GM21515 (cell line): ENCODE results near the gene RFX7.

ENCODE experiments used
- ATAC-seq: cut with Tn5 transposase; IDR thresholded peaks from one replicate; pipeline ENCODE4 v1.9.1; 2021; ENCODE audit not compliant: unreplicated experiment

The RFX7 gene

DNA sequence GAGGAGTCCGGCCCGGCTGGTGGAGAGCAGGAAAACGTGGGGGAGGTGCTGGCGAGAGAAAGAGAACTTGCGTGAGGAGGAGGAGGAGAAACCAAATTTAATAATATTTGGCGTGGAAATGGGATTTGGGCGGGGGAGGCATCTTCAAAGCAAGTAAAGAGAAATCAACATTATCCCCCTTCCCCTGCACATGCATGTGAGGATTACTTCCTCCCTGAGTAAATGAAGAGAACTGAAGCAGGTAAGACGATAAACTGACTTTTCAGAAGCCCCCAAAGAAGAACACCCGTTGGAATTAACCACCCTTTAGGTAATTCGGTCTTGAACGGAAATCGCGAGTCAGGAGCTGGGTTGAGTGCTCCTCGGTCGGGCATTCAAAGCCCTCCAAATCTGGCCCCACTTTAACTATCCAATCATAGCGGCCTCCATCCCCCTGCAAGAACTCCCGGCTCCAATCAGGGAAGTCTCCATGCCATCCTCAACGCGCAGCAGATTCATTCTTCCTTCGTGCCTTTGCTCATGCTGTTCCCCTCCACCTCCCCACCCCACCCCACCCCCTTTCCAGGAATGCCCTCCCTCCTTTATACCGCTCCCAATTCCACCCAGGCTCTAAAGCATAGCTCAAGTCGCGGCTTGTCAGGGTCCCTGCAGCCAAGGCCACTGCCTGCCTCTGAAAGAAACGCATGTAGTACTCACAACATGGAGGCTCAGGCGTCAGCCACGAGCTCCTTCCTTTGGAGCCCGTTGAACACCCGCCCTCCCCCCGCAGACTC is 545 bp upstream of the RFX7 start:
- ATAC-seq, result no peak

DNA sequence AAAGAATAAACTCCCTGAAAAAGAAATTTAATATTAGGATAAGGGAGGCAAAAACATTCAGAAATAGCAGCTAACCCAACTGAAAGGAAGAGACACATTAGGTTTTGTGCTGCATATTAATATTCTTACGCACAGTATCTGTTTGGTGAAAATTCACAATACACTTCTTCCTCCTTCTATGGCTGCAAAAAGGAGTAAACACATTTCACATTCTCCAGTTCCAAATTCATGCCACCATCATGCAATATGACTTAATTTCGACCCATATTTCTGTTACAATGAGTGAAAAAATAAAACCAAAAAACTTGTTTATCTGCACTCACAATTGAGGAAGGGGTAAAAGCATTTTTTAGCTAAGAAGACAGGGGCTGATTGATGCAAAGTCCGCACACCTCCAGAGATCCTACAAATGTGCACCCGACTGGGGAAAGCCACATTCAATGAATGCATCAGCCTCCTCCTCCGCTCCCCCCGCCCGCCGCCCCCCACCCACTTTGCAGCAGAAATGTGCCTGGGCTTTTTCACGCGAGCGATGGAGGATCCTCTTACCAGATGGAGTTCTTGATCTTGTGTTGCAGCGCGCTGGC is 1.0 kb downstream of the RFX7 start:
- ATAC-seq, result no peak

DNA sequence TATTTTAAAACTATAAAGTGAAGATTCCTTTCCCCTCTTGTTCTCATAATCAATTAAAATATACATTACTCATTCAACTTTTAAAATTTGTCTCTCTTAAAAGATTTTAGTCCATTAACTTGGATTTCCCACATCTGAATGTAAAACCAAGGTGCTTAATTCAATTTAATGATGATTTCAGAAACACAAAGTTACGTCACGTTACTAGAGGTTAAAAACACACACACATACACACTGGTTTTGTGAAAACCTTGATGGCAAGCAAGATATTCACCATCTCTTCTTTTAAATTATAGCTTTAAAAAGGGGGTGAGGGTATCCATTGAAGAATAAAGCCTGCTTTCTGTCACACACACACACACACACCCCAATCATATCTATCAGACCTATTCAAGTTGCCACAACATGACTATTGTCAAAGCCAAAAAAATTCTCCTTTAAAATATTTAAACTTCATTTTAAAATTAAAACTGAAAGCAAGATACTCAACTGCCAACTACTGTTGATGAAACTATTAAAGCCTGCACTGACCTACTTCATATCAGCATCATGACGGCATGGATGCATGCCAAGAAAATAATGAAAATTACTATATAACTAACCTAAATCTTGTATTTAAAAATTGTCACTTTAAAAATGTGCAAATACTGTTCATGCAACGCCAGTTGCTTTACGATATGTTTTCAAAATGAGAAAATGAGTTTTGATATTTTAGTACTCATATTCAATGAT is 2.1 kb downstream of the RFX7 start:
- ATAC-seq, result no peak

DNA sequence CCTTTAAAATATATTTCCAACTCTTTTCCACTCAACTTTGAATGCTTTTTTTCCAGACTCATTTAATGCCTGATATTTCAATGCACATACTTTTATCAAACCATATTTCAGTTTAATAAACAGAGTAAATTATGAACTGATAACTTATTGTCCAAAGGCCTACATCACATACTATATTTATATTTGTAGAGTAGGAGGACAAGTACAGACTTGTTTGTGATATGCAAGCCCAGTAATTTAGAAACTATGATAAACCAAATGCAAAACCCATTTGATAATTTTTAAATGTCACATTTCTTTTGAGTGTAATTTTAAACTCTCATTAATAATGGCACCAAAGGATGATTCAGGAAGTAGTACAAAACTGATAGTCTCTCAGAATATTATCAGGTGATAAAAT is 3.3 kb downstream of the RFX7 start:
- no peak for ATAC-seq

DNA sequence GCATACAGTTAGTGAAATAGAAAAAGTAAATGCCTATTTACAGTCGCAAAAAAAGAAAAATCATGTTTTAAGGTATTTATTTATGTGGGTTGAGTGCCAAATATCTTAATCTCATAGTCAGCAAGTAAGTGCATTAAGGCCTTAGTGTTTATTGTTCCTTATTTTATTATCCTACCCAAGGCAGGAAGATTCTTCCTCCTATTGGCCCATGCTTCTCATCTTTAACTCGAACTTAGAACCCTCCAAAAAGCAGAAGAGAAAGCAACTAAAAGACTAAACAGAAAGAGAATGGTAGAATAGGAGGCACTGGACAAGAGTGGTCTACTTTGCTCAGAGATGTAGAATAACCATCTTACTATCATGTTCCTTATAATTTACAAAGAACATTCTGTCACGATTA is 7.5 kb downstream of the RFX7 start:
- ATAC-seq, result no peak

DNA sequence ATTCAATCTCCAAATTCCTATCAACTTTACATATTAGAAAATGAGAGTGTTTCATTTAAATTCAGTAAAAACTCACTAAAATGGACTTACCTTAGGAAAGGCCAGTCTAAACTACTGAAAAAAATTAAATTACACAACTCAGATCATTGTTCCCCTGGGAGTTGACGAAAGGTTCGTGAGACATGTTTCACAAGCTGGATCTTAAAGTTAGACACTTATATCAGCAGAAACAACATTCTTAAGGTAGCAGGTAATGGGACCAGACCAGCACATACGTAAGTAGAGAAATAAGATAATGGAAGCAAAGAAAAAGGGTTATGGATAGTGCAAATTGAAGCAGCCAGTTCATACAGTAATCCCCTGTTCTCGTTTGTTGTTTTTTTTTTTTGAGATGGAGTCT is 8.9 kb downstream of the RFX7 start:
- ATAC-seq, result no peak

DNA sequence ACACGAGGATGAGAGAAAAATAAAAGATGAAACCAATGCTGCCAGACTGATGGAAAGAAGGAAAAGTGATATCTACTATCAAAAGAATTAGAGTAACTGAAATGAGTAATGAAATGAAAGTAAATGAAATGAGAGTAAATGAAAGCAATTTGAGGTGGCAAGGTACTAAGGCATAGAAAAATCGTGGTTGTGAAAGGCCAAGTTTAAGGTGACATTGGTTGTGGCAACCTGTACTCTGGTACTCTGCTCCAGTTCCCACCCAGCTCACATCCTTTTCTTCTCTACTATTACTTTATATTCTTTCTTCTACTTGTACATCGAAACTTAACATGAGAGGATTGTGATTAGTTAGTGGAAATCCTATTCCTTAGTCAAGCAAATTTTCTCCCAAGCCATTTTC is 10.1 kb downstream of the RFX7 start:
- no peak for ATAC-seq

DNA sequence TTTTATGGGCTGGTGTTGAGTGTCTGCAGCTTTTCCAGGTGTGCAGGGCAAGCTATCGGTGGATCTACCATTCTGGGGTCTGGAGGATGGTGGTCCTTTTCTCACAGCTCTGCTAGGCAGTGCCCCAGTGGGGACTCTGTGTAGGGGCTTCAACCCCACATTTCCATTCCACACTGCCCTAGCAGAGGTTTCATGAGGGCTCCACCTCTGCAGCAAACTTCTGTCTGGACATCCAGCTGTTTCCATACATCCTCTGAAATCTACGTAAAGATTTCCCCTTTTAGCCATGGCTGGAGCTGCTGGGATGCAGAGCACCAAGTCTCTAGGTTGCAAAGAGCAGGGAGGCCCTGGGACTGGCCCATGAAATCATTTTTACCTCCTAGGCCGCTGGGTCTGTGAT is 11.6 kb downstream of the RFX7 start:
- no peak for ATAC-seq

DNA sequence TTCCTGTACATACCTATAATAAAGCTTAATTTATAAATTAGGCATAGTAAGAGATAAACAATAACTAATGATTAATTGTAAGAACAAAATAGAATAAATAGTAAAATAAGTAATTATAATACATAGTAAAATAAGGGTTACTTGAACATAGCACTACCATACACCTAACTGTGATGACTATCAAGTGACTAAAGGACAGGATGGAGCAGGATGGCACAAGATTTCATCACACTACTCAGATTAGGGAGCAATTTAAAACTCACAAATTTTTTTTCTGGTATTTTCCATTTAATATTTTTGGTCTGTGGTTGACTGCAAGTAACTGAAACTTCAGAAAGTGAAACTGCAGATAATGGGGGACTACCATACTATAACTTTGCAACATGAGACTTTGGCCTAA is 14.8 kb downstream of the RFX7 start:
- no peak for ATAC-seq

DNA sequence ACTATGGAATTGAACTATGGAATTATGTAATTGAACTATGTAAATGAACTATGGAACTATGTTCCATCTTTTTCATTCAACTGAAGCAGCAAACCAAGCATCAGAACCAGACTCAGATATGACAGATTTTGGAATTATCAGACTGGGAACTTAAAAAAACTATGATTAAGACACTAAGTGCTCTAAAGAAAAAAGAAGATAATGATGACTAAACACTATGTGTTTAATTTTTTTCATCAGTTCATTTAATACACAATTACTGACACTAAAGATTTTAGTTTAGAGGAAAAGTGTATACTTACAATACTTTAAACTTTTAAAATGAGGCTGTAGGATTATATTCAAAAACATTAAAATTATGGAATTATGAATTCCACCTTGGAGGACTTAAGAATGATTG is 15.3 kb downstream of the RFX7 start:
- no peak for ATAC-seq

DNA sequence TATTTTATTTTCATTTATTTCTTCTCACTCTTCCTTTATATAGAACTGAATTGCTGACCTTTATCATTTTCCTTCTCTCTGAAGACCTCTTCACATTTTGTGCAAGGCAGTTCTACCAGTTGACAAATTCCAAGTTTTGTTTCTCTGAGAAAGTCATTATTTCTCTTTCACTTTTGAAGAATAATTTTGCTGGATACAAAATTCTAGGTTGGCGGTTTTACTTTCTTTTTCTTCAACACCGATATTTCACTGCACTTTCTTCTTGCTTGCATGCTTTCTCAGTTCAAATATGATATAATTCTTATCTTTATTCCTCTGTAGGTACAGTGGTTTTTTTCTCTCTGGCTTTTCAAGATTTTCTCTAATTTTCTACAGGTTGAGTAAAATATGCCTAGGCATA is 15.9 kb downstream of the RFX7 start:
- no peak for ATAC-seq

DNA sequence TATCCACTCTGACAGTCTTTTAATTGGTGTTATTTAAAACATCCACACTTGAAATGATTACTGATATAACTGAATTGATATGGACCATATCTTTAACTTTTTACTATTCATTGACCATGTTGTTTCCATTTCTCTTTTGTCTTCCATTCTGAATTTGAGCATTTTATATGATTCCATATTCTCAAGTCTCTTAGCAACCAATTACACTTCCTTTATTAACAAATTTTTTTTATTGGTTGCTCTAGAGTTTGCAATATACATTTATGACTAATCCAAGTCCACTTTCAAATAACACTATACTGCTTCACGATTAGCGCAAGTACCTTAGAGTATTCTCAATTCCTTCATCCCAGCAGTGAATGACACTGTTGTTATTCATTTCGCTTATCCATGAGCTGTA is 16.4 kb downstream of the RFX7 start:
- ATAC-seq, result no peak

DNA sequence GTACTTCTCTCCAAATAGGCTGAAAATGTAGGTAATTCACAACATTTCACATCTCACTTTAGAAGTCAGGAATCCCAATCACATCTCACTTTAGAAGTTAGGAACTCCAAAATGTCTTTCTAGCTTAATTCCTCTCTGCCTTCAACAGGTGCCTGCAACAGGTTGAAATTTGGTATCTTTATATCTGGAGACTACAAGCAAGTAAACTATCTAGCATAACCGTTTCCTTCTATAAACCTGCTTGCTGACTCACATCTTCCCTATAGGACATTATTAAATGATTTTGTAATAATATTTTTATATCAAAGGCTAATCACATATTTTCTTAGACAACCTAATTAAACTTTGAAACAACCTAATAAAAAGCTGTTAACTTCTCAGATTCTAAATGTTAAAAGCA is 18.2 kb downstream of the RFX7 start:
- no peak for ATAC-seq

DNA sequence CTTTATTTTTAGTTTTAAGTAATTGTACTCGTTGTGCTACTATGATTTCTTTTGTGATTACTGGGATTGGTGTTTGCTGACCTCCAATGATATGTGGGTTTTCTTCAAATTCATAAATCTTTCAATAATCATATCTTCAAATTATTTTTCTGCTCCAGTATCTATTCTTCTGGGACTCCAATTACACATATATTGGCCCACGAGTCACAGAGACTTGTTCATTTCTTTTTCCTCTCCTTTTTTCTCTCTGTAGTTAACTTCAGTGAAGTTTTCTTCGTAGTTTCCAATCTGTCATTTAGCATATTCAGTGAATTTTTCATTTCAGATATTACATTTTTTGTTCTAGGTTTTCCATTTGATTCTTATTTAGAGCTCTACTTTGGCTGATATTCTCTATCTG is 21.4 kb downstream of the RFX7 start:
- ATAC-seq, result no peak

DNA sequence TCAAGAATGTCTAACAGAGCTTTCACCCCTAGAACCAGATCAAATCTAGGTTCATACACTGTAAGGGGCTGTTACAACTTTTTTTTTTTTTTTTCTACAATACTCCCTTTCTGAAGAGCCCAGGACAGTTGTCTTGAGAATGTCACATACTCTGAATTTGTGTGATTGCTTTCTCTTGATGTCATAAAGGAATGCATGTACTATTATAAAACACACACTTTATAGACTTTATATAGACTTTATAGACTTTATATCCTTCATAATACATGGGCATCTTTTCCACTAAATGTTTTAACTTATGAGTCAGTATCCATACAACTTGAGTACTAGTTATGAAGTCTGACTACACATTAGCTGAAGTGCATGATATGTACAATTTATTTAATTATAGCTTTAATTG is 26.3 kb downstream of the RFX7 start:
- ATAC-seq, result no peak

DNA sequence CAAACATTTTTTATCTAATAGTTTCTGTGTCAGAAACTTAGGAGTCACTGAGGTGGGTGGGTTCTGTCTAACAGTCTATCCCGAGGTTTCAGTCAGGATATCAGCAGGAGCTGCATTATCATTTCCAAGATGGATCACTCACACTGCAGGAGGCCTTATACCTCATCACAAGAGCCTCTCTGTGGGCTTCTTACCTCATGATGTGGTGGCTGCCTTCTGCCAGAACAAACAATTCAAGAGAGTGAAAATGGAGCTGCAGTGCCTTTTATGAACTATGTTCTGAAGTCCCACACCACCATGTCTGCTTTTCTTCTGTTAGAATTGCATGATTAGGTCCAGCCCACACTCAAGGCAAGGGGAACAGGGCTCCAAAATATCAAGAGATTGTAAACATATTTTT is 27.9 kb downstream of the RFX7 start:
- no peak for ATAC-seq

DNA sequence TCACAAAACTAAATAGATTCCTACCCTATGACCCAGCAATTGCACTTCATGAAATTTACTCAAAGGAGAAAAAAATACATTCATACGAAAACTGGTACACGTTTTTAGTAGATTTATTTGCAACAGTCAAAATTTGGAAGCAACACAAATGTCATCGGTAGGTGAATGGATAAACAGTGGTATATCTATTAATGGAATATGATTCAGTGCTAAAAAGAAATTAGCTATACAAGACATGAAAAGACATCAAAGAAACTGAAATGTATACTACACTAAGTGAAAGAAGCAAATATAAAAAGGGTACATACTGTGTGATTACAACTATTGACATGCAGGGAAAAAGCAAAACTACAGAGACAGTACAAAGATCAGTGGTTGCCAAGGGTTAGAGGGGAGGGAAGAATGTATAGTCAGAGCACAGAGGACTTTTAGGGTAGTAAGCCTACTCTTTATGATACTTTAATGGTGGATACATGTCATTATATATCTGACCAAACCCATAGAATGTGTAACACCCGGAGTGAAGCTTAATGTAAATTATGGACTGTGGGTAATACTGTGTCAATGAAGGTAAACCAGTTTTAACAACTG is 31.6 kb downstream of the RFX7 start:
- no peak for ATAC-seq

DNA sequence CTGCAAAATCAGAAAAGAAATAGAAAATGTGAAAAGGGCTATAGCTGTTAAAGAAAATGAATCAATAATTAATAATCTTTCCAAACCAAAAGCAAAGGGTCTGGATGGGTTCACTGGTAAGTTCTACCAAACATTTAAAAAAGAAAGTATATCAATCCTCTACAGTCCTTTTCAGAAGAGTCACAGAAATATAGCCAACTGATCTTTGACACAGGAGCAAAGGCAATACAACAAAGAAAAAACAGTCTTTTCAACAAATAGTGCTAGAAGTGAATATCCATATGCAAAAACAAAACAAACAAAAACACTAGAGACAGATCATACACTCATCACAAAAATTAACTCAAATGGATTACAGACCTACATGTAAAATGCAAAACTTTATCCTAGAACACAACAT is 32.6 kb downstream of the RFX7 start:
- ATAC-seq, result no peak

DNA sequence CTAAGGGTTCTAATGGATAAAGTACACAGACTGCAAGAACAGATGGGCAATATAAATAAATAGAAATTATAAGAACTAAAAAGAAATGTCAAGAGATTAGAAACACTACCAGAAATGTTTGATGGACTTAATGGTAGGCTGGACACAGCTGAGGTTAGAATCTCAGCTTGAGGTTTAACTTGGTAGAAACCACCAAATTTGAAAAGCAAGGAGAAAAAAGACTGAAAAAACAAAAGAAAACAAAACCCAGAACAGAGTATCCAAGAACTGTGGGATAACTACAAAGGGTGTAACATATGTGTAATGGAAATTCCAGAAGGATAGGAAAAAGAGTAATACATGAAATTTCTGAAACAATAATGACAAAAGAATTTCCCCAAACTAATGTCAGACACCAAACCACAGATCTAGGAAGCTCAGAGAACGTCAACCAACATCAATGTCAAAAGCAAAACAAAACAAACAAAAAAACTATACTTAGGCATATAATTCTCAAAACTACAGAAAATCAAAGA is 35.0 kb downstream of the RFX7 start:
- ATAC-seq, result no peak

DNA sequence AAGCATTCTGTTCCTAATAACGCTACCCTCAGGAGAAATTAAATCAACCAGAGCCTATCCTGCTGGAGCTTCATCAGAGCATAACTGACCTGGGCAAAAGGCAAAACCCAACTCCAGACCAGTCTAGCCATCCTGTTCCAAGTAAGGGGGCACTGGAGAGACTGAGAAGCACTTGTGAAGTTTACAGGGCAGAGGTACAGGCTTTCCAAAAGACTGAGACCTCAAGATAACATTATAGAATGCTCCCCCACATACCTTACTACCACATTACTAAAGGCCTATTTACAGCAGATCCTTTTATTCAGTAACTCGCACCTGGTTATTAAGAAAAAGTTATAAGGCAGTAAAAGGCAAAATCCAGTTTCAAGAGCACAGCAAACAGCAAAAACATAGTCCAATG is 35.5 kb downstream of the RFX7 start:
- no peak for ATAC-seq

DNA sequence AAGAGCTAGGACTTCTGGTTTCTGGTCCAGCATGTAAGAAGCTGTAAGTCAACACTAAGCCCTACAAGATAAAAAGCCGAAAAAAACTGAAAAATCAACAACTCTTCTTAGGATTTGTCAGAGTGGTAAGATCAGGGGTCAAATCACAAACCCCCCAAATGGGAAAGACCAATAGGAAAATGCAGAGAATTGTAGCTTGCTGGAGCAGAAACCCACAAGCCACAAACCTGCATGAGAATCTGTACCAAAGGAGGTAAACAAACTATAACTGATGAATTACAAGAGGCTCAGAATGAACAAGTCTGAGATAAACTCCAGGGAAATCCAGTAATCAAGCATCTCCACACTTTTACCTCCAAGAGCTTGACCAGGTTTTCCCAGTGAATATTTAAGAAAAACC is 36.0 kb downstream of the RFX7 start:
- ATAC-seq, result no peak

DNA sequence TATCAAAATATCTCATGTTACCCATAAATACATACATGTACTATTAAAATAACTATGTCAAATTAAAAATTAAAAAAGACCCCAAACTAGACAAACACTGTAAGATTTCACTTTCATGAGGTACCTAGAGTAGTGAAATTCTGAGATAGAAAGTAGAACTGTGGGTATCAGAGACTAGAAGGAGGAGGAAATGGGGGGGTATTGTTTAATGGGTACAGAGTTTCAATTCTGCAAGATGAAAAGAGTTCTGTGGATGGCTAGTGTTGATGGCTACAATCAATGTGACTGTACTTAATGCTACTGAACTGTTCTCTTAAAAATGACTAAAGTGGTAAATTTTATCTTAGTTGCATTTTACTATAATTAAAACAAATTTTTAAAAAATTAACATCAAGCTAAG is 36.6 kb downstream of the RFX7 start:
- peak; percentile 62 for ATAC-seq
